Renal cortex interstitium (tissue), 11 donors: ENCODE measurements around the gene ERC2. TPM values are rescaled to one million over a fixed set of nuclear protein-coding genes. Genes with fewer than 3 reads are reported as not detected.

Experiments
- DNase-seq, 11 donors: peaks; one replicate each; pipeline ENCODE4 v3.0.0-alpha.2; 2013; ENCODE audit warnings: low read depth in 9 of 11, low spot score in 4 of 11; ENCODE audit errors: extremely low read depth in 1 of 11
- polyA plus RNA-seq, 3 donors: library from polyadenylated mRNA; unstranded; fragments of 120-200 nt; gene quantifications; one replicate each; pipeline ENCODE4 v1.2.1, GENCODE V29; 2013; ENCODE audit not compliant: insufficient read length in 3 of 3

Gene ERC2
- polyA plus RNA-seq, 3 donors = 2.4 to 4.2 (median 3.3) TPM

DNA sequence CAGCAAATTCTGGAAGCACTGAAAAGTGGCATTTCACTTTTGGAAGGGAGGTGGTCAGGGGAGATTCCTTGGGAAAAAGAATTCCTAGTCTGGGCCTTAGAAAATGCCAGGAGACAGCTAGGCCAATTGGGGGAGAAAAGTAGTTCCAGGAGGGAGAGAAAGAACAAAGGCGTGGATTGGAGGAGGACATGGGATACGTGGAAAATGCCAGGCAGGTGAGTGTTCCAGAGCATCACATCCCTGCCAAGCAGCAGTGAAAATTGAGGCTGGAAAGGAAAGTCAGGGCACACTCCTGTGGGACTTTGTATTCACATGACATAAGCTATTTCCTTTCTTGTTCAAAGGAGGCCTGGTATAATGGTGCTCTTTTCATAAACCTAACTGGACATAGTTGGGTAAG, 846.6 kb downstream of the ERC2 start:
- DNase-seq = no peak

DNA sequence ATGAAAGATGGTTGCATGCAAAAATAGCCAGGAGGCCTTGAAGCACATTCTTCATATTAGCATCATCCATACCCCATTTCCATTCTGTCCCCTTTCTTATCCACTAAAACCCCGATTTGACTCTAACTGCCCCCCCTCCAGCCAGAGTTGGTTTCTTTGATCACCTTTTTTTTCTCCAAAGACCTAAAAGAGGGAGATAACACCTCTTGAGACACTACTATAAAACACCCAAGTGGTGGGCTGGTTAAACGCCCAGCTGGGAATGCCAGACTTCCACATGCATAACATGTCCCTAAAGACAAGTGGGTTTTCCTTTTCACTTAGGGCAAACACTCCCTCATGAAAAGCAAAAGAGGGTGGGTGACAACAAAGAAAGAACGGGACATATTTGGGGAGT, 847.2 kb downstream of the ERC2 start:
- DNase-seq = no peak

GRCh38 chr3:55620351-55621025, 847.8 kb downstream of the ERC2 start:
- DNase-seq = no peak

DNA sequence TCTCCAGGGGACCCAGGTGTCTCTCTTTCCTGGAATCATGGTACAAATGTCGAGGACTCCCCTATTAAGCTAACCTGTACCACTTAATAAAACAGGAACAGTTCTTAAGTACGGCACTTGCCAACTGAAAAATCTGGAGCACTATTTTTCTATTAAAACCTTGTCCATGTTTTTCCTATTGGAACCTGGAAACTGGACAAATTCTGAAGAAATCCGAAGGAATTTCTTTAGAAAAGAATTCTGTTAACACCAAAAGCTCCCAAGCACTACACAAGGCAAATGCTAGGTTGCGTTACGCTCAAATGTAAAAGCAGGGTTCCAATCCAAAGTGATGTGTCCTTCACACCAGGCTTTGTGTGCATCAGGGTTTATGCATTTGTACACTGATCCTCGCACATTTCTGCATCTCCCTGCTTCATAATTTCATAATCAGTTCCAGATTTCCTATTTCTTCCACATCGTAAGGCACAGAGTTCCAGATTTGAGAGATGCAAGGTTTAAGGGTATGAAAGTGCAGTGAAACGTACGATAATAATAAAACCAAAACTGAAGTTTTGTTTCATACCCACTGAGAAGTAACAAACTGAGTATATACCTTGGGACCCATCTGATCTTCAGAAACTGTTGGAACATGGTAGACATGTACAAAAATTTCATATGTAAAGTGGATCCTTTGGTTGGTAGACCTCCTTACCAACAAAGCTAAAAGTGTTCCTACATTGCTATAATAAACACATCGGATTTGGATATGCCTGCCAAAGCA, 849.0 kb downstream of the ERC2 start:
- DNase-seq = no peak

GRCh38 chr3:55617385-55617784, 850.9 kb downstream of the ERC2 start:
- DNase-seq = no peak

DNA sequence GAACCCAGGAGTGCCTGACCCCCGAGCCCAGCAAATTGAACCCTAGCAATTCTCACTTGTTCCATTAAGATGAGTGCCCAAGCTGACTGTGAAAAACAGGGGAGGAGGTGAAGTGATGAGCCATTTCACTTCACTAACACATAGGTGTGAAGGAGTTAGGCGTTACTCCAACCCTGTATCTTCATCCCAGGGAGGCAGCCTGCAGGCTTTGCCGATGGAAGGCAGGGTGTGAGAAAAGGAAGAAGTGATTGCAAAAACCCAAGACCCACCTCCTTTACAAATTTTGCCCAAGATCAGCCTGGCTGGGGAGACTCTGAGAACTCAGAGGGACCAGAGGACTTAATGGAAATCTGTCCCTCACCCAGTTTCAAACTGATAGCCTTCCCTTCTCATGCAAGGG, 851.5 kb downstream of the ERC2 start:
- DNase-seq = no peak

DNA sequence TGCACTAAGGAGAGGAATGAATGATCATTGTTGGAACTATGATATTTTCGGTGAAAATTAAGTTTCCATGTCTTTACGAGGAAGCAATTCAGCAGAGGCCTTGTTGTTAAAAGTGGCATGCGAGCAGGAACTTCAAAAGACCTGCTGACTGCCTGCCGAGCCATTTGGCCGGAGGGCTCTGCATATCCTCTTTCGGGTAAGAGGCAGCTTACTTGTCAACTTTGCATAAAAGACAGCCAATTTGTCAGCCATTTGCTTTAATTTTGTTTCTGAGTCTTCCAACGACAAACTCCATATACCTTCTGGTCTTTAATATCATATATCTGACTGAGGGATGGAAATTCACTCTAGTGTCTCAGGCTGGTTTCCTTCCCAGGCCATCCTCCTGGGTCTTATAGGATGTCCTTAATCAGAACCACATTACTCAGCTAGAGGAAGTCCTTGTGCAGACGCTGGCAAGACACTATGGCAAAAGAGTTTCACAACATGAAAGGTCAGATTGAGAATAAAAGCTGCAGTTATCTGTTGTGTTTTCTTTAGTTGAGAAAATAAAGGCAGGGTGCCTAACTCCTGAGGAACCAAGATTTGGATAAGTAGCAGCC, 852.5 kb downstream of the ERC2 start:
- no peak for DNase-seq

DNA sequence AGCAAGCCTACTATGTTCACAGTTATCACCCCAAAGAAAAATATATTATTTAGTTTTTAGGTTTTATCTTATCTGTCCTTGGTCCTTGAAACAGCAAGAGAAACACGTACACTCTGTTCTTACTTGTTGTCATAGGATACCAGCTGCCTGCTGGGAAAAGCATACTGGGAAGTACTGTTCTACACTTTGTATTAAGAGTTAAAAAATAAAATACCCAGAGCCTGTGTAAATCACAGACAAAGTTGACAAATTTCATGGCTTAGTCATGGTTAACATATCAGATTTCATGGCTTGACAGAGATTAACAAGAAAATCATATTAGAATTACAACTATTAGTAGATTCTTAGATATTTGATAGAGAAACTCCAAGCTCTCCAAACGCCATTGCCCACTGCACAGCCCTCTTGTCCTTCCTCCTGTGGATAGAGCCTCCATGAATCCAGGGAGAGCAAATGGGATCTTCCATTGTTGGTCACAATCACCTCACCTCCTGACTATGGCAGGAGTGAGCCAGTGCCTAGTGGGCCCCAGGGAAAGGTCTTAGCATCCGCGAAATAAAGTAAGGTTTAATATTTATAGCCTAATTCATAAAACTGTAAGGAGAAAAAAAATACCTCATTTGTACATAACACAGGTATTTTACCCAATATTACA, 853.1 kb downstream of the ERC2 start:
- no peak for DNase-seq

- no peak for DNase-seq
These were observed 857.1 kb downstream of the ERC2 start for GRCh38 chr3:55611121-55611520.

DNA sequence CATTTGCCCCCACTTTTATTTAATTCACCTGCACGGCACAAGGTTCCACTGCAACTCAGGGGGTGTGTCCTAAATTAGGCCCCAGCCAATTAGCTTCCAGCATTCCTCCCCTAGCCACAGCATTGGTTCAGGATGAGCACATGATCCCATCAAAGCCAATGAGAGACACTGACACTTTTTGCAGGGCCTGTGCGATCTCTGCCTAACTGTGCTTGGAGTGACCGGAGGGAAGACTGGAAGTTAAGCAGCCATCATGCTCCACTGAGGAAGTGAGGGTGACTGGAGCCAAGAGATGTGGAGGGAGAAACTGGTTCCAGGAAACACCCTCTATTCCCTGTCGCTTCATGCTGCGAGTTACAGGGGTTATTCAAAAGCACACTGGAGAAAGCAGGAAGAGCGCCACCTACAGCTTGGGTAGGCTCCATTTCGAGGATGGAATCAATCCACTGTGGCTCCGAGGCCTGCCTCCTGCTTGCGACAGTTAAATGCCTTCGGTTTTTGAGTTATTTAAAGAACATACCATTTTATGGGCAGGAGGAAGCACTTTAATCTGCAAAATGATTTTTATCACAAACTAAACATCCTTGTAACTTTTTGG, 858.9 kb downstream of the ERC2 start:
- no peak for DNase-seq

- no peak for DNase-seq
These were observed 859.8 kb downstream of the ERC2 start for GRCh38 chr3:55608301-55608937.

DNA sequence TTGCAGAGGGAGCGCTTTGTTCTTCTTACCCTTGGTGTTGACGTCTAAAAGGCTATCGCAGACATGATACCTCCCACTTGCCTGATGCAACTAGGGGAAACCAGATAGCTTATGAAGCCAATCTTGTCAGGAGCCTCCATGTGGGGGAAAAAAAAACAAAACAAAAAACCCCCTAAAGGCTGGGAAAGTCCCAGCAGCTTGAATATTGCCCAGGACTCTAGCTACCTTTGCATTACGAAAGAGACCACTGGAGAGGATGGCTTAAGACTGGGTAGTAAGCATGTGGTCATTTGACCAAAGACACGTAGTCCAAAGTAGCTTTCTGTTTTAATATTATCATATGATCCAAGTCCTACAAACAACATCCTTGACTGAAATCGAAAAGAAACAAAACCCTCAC, 860.4 kb downstream of the ERC2 start:
- DNase-seq = no peak

DNA sequence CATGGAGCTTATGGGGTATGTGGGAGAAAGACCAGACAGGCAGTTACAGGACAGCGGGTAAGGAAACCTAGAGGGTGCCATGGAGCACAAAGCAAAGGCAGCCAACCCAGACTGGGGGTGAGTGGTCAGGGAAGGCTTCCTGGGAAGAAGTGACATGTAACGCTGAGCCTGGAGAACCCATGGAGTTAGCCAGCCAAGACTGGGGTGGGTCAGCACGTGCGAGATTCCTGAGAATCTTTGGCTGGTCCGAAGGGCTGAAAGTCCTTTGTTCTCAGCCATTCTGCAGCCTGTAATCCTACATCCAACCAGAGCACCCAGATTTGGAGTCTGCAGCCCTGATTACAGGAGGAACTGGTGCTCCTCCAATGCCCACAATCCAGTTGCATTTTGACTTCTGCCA, 861.1 kb downstream of the ERC2 start:
- DNase-seq = no peak

- DNase-seq = no peak
These were observed 862.6 kb downstream of the ERC2 start for GRCh38 chr3:55605443-55606236.

- no peak for DNase-seq
These were observed 863.4 kb downstream of the ERC2 start for GRCh38 chr3:55604846-55605245.

DNA sequence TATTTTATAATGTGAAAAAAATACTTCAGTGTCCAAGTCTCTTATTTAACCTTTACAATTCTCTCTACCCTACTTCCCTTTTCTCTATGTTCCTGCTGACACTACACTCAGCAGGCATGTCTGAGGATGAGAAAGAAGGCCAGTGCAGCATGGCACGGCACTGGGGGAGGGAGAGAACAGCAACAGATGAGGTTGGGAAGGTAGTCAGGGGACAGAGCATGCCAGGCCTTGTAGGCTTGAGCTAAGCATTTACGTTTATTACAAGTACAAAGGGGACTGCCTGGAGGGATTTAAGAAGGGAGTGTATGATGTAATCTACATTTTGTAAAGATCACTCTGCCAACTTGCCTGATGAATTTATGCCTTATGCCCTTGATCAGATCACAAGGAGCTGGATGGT, 863.9 kb downstream of the ERC2 start:
- no peak for DNase-seq

DNA sequence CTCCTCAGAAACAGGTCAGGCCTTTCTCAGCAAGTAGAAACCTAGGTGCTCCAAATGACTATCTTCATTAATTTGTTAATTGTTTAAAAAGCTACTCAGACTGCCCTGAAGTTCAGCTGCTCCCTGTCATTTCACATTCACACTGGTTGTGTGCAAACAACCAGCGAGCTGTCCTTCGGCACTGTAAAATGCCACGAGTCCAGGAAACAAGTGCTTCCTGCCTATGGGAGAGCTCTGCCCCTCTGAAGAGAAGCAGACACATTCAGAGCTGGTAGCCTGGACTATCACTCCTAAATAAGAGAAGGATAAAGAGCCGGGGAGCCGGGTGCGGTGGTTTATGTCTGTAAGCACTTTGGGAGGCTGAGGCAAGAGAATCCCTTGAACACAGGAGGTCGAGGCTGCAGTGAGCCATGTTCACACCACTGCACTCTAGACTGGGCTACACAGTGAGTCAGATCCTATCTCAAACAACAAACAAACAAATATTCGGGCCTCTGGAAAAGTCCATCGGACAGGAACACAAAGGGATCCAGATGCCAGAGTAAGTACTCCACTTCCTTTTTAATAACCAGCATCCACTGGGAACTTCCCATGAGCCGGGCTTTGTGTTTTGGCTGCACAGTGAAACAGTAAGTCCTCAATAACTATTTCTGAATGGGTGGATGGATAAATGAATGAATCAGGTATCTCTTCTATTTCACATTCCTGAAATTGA, 866.7 kb downstream of the ERC2 start:
- no peak for DNase-seq

DNA sequence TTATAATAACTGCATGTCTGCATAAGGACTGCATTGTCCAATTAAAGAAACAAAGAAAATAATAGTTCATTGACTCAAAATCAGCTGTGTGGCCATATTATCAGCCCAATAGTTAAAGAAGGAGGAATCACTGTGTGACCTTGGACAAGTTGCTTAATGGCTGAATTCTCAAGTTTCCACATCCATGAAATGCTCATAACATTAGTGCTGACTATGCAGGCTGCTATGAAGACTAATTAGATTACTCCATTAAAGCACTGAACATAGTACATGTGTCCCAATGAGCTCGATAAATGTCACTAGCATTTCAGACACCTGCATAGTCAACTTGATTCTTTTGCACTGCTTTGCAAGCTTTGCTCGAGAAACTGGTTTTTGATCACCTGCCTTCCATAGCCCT, 870.0 kb downstream of the ERC2 start:
- DNase-seq = no peak
